Measurements from ENCODE around the gene STK39. TPM values are rescaled to one million over a fixed set of nuclear protein-coding genes. Genes with fewer than 3 reads are reported as not detected.

Gene STK39
- total RNA-seq, 1 experiment from 2014 or later = 22.1 TPM

DNA sequence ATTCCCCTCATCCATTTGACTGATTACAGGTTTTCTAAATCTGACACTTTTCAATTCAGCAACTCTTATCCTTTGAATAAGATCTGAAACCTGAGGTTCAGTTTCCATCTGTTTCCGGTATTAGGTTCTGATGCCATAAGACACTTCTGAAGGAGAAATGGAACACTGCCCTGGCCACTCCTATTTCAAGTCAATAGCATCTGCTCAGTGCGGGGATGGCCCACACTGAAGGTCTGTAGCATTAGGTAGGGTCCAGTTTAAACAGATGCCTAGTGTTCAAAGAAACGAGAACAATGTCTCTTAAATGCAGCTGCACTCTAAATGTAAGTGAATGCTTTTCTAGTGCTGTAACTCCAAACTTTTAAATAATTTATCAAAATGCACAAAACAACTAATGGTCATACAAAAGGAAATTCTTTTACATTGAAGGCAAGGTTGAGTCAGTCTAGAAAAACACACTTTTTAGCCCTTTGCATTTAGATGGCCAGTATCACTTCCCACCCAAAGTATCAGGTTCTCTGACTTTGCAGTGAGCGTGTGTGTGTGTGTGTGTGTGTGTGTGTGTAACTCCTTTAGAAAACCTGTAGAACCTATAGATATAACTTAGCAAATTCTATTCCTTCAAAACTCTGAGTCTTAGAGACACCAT, 78.2 kb downstream of the STK39 start:
- Histone ChIP-seq H3K79me1 (ENCODE audit: insufficient read depth, low read depth, low read length, poor library complexity, severe bottlenecking) (no peaks in the 10 kb centered on the region), H3K9ac (ENCODE audit: extremely low read depth, insufficient read length, low read length) (no peak overlapping the region), H3K79me2 (ENCODE audit: insufficient read depth, low read length) (peaks cover 2% of the 10 kb centered on the region; the same call in 1 of the 2 replicates), H3K4ac (ENCODE audit: low read depth, low read length) (no peak overlapping the region), H2AK5ac (ENCODE audit: insufficient read length, low read length) (no peak overlapping the region), H3K14ac (ENCODE audit: insufficient read depth, low read length) (no peak overlapping the region), H3K56ac (ENCODE audit: insufficient read length, low read depth, low read length) (no peak overlapping the region), H4K20me1 (ENCODE audit: control insufficient read depth, insufficient read depth, insufficient read length) (no peaks in the 10 kb centered on the region), H2BK5ac (ENCODE audit: insufficient read length, low read length) (no peak overlapping the region), H3K27ac (ENCODE audit: insufficient read length, low read depth, low read length) (no peak overlapping the region), H4K5ac (ENCODE audit: insufficient read length, low read depth, low read length) (no peak overlapping the region), H3K4me1 (ENCODE audit: insufficient read depth, low read length) (peaks cover 4% of the 10 kb centered on the region; the same call in 1 of the 2 replicates), H3T11ph (ENCODE audit: low read length) (no peak overlapping the region), H2BK15ac (ENCODE audit: low read depth, low read length) (no peak overlapping the region), H3K4me2 (ENCODE audit: insufficient read depth, insufficient read length, low read length) (no peak overlapping the region), H3K23ac (ENCODE audit: insufficient read length, low read depth, low read length) (no peak overlapping the region), H3K27me3 (ENCODE audit: insufficient read depth, low read length) (no peaks in the 10 kb centered on the region), H2AFZ (ENCODE audit: low read length) (no peak overlapping the region), H4K91ac (ENCODE audit: insufficient read length, low read depth, low read length) (no peak overlapping the region), H2BK120ac (ENCODE audit: low read depth, low read length, poor library complexity, severe bottlenecking) (no peak overlapping the region), H2BK12ac (ENCODE audit: insufficient read length, low read depth, low read length) (no peak overlapping the region), H2BK20ac (ENCODE audit: low read depth, low read length, poor library complexity, severe bottlenecking) (no peak overlapping the region), H3K18ac (ENCODE audit: insufficient read length, low read depth, low read length) (no peak overlapping the region), H4K8ac (replicated peaks; ENCODE audit: insufficient read length, low read depth, low read length) (no peak overlapping the region), H3K23me2 (ENCODE audit: insufficient read length, low read depth, low read length, poor library complexity, severe bottlenecking) (no peaks in the 10 kb centered on the region), H3K9me3 (ENCODE audit: control insufficient read depth, low read depth, low read length) (no peaks in the 10 kb centered on the region)
- no CpG with 5 or more reads among the region's 4 CpGs for WGBS (ENCODE audit: extremely low coverage, insufficient read length, low lambda C conversion rate)
- Mint-ChIP-seq H3K27ac (peak overlapping the region in 1 of 3 experiments; percentile 45; a peak in 1 of 7 replicates), H3K4me1 (peaks cover 46 to 53% of the 10 kb centered on the region in 2 experiments), H3K4me3 (no peak overlapping the region), H3K9me3 (no peaks in the 10 kb centered on the region), H3K27me3 (ENCODE audit: low read depth) (no peaks in the 10 kb centered on the region), H3K36me3 (ENCODE audit: insufficient read depth in 1 of 3, low read depth in 3 of 3) (no peaks in the 10 kb centered on the region; a peak in 3 of 7 replicates)
- DNase-seq = no peak
- TF ChIP-seq, protein P1, sequence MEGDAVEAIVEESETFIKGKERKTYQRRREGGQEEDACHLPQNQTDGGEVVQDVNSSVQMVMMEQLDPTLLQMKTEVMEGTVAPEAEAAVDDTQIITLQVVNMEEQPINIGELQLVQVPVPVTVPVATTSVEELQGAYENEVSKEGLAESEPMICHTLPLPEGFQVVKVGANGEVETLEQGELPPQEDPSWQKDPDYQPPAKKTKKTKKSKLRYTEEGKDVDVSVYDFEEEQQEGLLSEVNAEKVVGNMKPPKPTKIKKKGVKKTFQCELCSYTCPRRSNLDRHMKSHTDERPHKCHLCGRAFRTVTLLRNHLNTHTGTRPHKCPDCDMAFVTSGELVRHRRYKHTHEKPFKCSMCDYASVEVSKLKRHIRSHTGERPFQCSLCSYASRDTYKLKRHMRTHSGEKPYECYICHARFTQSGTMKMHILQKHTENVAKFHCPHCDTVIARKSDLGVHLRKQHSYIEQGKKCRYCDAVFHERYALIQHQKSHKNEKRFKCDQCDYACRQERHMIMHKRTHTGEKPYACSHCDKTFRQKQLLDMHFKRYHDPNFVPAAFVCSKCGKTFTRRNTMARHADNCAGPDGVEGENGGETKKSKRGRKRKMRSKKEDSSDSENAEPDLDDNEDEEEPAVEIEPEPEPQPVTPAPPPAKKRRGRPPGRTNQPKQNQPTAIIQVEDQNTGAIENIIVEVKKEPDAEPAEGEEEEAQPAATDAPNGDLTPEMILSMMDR (conservative IDR thresholded peaks at IDR 0.05) = no peak
